Thyroid gland (tissue), 4 donors: Measurements from ENCODE around the gene HAP1. TPM values are rescaled to one million over a fixed set of nuclear protein-coding genes. Genes with fewer than 3 reads are reported as not detected.

Source experiments
- DNase-seq, 2 donors: peaks; one replicate each; pipeline ENCODE4 v3.0.0-alpha.2; 2019
- H3K27ac ChIP-seq, 3 donors: fragments of 200-600 bp; sonication (generic); 1 replicate in 2 of 3; 2 replicates in 1 of 3; pipeline ENCODE4 v1.5.1; 2016 to 2019; ENCODE audit warnings: mild to moderate bottlenecking in 1 of 3, moderate library complexity in 1 of 3
- H3K27me3 ChIP-seq: fragments of 200-600 bp; sonication (generic); one replicate; pipeline ENCODE4 v1.5.1; 2019
- H3K36me3 ChIP-seq, 2 donors: fragments of 200-600 bp; sonication (generic); one replicate each; pipeline ENCODE4 v1.5.1; 2016 to 2019
- H3K4me1 ChIP-seq, 2 donors: fragments of 200-600 bp; sonication (generic); one replicate each; pipeline ENCODE4 v1.5.1; 2017 to 2019
- H3K4me3 ChIP-seq, 3 donors: fragments of 200-600 bp; sonication (generic); replicated peaks in 1 of 3; 1 replicate in 2 of 3; 2 replicates in 1 of 3; pipeline ENCODE4 v1.5.1; 2016; ENCODE audit warnings: mild to moderate bottlenecking in 1 of 3
- H3K9me3 ChIP-seq: fragments of 200-600 bp; sonication (generic); one replicate; pipeline ENCODE4 v1.5.1; 2017
- CTCF ChIP-seq, 6 experiments: fragments of 200-600 bp in 3 of 6; fragments of 450-650 bp in 3 of 6; sonication (generic) in 3 of 6; IDR thresholded peaks; one replicate each; pipeline ENCODE4 v1.5.1; 2016 to 2019; ENCODE audit warnings: antibody characterized with exemption in 6 of 6, mild to moderate bottlenecking in 2 of 6, inconsistent platforms in 1 of 6, moderate library complexity in 1 of 6
- POLR2A ChIP-seq, 2 donors: fragments of 450-650 bp; IDR thresholded peaks; one replicate each; pipeline ENCODE4 v1.6.1; 2017; ENCODE audit warnings: antibody characterized with exemption in 2 of 2, mild to moderate bottlenecking in 2 of 2, moderate library complexity in 1 of 2
- WGBS, 2 donors: methylation state at CpG; one replicate each; pipeline ENCODE4 v1.1.5; 2017; 5-methylcytosine and 5-hydroxymethylcytosine counted together
- intact Hi-C: fragments of 100-400 bp; cut with DNase I; formaldehyde crosslinking; loops from one replicate; pipeline ENCODE4 v1.15.1; 2023
- total RNA-seq, 4 donors: library from RNA; depleted of rRNA; stranded (reverse); fragments of >200 nt; gene quantifications; one replicate each; pipeline ENCODE4 v1.2.3, GENCODE V29; 2016

HAP1 gene
- 10 to 100 TPM in 1 of 4 donors, 1 to 10 TPM in 2, under 1 TPM in 1; 0.94 to 12.7 (median 1.9) TPM for total RNA-seq

GRCh38 chr17:41734139-41734948, at the start of gene HAP1:
HAP1 (minus strand) TSS chr17:41734643; CDS start chr17:41734634, 9 bp downstream.
- Histone ChIP-seq H3K36me3 (no peaks in the 10 kb centered on the region), H3K9me3 (no peaks in the 10 kb centered on the region), H3K4me1 (peaks cover 27 to 45% of the 10 kb centered on the region in 2 donors), H3K27ac (peak within 1 kb of the TSS in 1 of 3 donors; percentile 8), H3K4me3 (peak within 1 kb of the TSS; percentile 38 to 42 (median 39)), H3K27me3 (no peaks in the 10 kb centered on the region)
- WGBS, 2 donors: 0 to 1% methylated on average over 13 to 55 of the region's 77 CpGs
- intact Hi-C loops: loop anchor here (10.0 kb wide), 2 partner anchors 150 to 230 kb away; partner anchors contain the start of gene CNP
- TF ChIP-seq POLR2A (IDR thresholded peaks at IDR 0.05) (peak in 1 of 2 donors; percentile 96), CTCF (IDR thresholded peaks at IDR 0.05) (no peak)
- DNase-seq: peak; percentile 52

GRCh38 chr17:41782142-41782541, 47.7 kb upstream of the HAP1 start:
- H3K4me3 ChIP-seq: no peak overlapping the region
- intact Hi-C loops: no loop called here
- peak; percentile 76 to 84 for DNase-seq
- no peaks in the 10 kb centered on the region for H3K27me3 ChIP-seq
- peaks cover 63 to 82% of the 10 kb centered on the region in 2 donors for H3K4me1 ChIP-seq
- H3K9me3 ChIP-seq: no peaks in the 10 kb centered on the region
- H3K36me3 ChIP-seq: no peaks in the 10 kb centered on the region
- H3K27ac ChIP-seq: peak overlapping the region; percentile 35 to 98 (median 95)
- WGBS, 2 donors: 22 to 29% methylated on average over 4 of the region's 4 CpGs
- TF ChIP-seq POLR2A (IDR thresholded peaks at IDR 0.05) (peak in 1 of 2 donors; percentile 47), CTCF (IDR thresholded peaks at IDR 0.05) (no peak)

GRCh38 chr17:41781404-41782110, 47.1 kb upstream of the HAP1 start:
- TF ChIP-seq CTCF (IDR thresholded peaks at IDR 0.05): no peak
- TF ChIP-seq POLR2A (IDR thresholded peaks at IDR 0.05): no peak
- intact Hi-C loops: no loop called here
- Histone ChIP-seq H3K4me3 (no peak overlapping the region), H3K36me3 (no peaks in the 10 kb centered on the region), H3K27ac (peak overlapping the region; percentile 35 to 98 (median 95)), H3K9me3 (no peaks in the 10 kb centered on the region), H3K4me1 (peaks cover 67 to 86% of the 10 kb centered on the region in 2 donors), H3K27me3 (no peaks in the 10 kb centered on the region)
- DNase-seq: peak in 1 of 2 donors; percentile 34
- WGBS, 2 donors: 53 to 54% methylated on average over 13 of the region's 13 CpGs

GRCh38 chr17:41779954-41780353, 45.5 kb upstream of the HAP1 start:
- H3K4me1 ChIP-seq: peaks cover 72 to 97% of the 10 kb centered on the region in 2 donors
- H3K4me3 ChIP-seq: no peak overlapping the region
- no peaks in the 10 kb centered on the region for H3K27me3 ChIP-seq
- WGBS, 2 donors: 85 to 89% methylated on average over 1 of the region's 1 CpG
- DNase-seq: no peak
- no peaks in the 10 kb centered on the region for H3K9me3 ChIP-seq
- intact Hi-C loops: no loop called here
- H3K36me3 ChIP-seq: no peaks in the 10 kb centered on the region
- TF ChIP-seq POLR2A (IDR thresholded peaks at IDR 0.05) (no peak), CTCF (IDR thresholded peaks at IDR 0.05) (no peak)
- H3K27ac ChIP-seq: peak overlapping the region; percentile 25 to 98 (median 49)
